ACHN (cell line): ENCODE data around the gene MED15.
"Not testable (repeated sequence)": the region's sequence is repeated elsewhere in the genome, so short reads cannot be mapped to it uniquely, and the experiment has no call there.

ENCODE experiments used
- DNase-seq: peaks from one replicate; pipeline ENCODE4 v3.0.0-alpha.2; 2015
- in situ Hi-C: cut with HindIII; loops from 2 replicates; pipeline ENCODE4 v1.10.0; 2017; ENCODE audit warnings: low sequenced_read_pairs, low pct_ligation_motif_present, low pct_unique_long_range_greater_than_20kb

The MED15 gene, protein sequence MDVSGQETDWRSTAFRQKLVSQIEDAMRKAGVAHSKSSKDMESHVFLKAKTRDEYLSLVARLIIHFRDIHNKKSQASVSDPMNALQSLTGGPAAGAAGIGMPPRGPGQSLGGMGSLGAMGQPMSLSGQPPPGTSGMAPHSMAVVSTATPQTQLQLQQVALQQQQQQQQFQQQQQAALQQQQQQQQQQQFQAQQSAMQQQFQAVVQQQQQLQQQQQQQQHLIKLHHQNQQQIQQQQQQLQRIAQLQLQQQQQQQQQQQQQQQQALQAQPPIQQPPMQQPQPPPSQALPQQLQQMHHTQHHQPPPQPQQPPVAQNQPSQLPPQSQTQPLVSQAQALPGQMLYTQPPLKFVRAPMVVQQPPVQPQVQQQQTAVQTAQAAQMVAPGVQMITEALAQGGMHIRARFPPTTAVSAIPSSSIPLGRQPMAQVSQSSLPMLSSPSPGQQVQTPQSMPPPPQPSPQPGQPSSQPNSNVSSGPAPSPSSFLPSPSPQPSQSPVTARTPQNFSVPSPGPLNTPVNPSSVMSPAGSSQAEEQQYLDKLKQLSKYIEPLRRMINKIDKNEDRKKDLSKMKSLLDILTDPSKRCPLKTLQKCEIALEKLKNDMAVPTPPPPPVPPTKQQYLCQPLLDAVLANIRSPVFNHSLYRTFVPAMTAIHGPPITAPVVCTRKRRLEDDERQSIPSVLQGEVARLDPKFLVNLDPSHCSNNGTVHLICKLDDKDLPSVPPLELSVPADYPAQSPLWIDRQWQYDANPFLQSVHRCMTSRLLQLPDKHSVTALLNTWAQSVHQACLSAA

DNA sequence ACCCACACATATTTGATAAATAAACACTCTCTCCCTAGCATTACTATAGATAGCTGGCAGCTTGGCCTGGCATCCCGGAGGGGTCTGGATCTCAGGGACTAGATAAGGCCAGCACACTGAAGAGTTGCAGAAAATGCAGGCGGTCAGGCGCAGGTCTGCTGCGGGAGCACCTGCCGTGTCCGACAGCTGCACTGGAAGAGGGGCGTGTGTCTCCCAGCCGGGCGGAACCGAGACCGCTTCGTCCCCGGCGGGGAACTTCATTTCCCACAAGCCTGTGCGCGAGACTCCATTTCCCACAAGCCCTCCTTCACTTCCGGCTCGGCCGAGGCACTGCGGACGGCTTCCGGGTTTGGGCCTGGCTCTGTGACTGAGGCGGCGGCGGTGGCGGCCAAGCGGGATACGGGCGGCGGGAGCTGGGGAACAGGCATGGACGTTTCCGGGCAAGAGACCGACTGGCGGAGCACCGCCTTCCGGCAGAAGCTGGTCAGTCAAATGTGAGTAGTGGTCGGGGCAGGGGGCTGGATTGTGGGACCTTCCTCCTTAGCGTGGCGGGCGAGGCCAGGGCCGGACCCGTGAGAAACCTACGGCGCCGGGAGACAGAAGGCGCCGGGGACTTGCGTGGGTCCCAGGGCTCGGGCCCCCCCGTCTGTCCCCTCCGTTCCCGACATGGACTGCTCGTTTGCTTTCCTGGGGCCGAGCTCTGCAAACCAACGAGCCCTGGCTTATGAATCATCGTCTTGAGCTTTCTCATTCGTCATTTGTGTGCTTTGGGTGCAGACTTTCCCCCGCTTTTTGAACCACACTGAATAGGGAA lies at the start of gene MED15:
Gene MED15, plus strand, starts transcription at position 358 of the 814 bp plus-strand sequence. Its CDS starts 69 bp downstream, at position 427.
- peak; percentile 91 for DNase-seq
- in situ Hi-C loops = no loop called here

DNA sequence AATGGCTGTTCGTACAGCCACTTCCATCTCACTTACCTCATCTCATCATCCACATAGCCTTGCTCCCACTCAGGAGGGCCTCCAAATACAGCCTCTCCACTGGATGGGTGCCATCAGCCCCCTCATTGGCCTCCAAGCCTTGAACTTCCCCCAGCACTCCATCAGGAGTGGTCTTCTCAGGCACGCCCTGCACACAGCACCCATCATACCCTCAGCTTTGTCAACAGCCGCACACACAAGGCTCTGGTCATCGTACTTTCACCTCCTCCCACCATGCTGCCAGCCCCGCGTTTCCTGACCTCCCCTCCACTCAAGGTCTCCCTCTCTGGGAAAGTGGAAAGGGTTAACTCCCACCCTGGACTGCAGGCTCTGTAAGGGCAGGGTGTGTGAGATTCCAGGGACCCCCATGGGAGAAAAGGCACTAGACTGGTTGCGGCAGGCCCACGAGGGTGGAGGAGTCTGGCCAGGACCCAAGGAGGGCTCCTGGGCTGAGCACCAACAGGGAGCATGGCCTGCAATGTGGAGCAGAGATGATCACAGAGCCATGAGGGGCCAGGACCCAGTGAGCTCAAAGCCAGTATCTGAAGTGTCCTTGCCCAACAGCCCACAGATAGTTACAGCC lies 48.8 kb upstream of the MED15 start:
- in situ Hi-C loops = no loop called here
- DNase-seq = no peak

DNA sequence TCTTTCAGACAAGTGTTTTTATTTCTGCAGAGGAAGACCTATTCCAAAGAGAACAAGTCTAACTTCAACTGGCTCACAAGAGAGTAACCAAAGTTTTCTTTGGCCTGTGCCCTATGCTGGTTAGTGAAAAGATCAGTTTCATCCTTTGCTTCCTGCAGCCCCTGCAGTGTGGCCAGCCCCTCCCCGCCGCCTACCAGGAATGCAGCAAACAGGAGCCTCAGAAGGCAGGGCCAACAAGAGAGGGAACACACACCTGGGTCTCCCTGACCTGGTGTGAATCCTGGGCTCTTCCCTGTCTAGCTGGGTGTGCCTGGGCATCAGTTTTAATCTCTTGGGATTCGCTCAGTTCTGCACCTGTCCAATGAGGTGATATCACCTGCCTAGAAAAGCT lies 48.3 kb upstream of the MED15 start:
- in situ Hi-C loops = no loop called here

DNA sequence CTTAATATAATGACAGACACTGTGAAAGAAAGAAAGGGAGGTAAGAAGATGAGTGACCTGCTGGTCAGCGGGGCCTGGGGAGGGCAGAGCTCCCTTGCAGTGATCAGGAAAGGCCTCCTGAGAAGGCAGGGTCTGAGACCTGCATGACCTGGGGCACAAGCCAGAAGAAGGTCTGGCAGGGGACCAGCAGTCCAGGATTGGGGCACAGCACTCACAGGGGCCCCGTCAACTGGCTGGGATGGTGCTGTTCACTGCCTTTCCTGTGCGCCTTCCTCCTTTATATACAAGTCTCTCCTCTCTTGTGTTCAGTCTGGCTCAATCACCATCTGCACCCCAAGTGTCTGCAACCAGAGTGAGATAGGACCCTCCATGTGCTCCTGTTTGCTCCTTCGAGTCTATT lies 47.5 kb upstream of the MED15 start:
- in situ Hi-C loops = no loop called here
- no peak for DNase-seq

More for the DNA sequence above, 48.3 kb upstream of the MED15 start:
- no peak for DNase-seq

DNA sequence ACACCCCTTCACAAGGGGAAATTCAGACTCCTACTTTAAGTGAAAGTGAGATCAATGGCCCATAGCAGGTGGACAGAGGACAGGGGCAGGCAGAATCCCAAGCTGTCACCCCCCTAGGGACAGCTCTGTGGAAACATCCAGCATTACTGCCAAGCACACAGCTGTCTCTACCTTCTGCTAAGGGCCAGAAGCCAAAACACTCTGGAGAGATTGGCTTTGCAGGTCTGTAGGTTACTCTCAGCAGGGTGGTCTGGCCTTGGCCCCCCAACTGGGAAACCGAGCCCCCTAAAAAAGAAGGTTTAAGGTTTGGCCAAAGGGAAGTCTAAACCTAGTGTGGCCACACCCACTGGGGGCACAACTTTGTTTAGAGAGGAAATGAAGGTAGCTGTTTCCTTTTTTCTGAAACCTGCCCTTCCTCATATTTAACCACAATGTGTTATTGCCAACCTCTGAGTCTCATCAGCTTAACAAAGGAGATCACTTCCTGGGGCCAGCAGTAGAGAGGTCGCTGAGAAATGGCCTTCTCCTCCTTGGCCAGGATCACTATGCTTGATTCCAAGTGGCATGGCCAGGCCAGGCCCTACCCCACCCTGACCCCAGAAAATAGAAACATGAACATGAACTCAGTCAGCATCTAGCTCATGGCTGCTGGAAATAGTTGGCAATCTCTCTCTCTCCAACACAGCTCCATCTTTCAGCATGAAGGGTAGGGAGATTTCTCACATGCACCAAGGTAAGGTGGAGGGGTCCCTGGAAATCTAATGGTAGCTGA lies 43.9 kb upstream of the MED15 start:
- in situ Hi-C loops = no loop called here
- no peak for DNase-seq

DNA sequence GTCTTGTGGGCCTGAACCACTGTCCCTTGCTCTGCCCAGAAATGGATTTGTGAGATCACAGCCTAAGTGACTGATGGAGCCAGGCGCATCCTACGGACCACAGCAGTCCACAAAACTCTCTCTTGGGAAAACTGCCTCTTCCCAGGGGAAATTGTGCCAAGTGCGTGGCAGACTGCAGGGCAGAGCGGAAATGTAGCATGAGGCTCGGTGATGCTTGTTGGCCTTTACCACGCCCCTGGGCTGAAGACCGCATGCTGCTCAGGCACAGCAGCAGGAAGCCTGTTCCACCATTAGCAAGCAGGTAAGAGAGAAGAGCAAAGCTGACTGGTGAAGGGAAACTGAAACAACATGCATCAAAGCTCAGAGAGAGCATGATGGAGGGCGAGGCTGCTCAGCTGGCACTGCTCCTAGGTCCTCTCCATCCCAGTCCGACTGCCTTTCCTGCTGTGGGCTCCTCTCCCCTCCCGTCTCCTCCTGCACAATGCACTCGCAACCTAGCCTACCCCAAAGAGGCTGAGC lies 43.3 kb upstream of the MED15 start:
- no peak for DNase-seq
- in situ Hi-C loops = no loop called here

DNA sequence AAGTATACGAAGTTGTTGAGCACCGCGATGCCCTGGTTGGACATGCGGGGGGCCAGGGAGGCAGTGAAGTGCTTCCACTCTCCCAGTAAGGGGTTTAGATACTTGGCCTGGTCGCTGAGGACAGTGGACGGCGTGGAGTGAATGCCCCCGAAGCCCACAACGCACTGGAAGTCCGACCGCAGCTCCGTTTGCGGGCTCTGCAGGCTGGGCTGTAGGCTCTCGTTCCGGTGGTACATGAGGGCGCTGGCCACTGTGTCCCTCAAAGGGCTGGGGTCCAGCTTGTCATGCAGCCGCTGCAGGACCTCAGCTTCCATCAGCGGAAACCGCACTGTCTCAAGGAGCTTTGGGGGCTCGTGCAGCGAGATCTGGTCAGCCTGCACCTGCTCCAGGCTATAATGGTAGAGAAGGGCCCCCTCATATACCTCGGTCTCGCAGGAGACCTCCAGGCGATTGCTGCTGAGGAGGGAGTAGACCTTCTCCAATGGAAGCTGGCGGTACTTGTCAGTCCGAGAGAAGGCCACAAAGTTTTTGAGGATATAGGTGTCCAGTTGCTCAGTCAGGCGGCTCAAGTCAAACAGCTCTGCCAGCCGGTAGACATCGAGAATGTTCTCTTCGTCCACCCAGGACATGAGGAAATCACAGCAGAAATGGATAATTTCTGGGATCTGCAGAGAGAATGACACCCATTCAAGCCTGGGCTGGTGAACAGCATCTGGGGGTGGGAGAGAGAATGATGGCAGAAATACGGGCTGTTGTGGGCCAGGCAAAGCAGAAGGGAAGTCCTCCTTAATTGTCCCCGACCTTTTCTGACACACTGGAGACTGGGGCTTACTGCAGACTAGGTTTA lies 42.3 kb upstream of the MED15 start:
- in situ Hi-C loops = no loop called here
- DNase-seq = no peak

DNA sequence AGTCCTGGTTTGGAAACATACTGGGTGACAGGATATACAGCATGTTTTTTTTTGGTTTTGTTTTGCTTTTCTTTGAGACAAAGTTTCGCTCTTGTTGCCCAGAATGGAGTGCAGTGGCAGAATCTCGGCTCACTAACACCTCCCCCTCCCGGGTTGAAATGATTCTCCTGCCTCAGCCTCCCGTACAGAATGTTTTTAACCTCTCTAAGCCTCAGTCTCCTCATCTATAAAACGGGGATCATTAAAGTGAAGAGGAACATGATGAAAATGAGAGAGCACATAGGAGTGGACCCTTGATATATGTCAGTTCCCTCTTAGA lies 41.7 kb upstream of the MED15 start:
- in situ Hi-C loops = no loop called here
- no peak for DNase-seq

DNA sequence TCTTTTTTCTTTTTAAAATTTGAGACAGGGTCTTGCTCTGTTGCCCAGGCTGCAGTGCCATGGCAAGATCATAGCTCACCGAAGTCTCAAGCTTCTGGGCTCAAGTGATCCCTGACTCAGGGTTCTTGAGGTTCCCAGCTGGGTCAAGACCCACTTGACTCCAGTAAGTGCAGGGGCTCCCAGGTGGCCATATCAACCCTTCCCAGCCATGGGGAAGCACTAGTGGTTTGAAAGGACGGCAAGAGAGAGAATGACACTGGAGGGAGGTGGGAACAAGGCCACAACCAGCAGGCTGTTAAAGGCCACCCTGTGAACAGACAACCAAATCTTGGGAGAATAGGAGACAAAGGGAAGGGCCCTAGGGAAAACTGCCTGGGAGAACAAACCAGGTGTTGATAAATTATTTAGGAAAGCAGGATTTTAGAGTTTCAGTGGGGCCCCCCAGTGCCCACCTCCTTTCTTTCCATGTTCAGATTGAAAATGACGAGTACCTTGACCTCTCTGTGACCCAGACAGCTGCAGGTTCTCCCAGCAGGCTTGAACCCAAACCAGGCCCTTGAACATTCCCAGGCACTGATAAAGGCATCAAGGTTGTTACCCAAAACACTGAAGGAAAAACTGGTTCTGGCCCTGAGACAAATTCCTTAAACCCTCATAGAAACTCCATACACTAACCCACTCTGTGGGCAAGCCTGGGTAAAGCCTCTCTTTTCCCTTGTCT lies 40.6 kb upstream of the MED15 start:
- DNase-seq = no peak
- in situ Hi-C loops = no loop called here

DNA sequence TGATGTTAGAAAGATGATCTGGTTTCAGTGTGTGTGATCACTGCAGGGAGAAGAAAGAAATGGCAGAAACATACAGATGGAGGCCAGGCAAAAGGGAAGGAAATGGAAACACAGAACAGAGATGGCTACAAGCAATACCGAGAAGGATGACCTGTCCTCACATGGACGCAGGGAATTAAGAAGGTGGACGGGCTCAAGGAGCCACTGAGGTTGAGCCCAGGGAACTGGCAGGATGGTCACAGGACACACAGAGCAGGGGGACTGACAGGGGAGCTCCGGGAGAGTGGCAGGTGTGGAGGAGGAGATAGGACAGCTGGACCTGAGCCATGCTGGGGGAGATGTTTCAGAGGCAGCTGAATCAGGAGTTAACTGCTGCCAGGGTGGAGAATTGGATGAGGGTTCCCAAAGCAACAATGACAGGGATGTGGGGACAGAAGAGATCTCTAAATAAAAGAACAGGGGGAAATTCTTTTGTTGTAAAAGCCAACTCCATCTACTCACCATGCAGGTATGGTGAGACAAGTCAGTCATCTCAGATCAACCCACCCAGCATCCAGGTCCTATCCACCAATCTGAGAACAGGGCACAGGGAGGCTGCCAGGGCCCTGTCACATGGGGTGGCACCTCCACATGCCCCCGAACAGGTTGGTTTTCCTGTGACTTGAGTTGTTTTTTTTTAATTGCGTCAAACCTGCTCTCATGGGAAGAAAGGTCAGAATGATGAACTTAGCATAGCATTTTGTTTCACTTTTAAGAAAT lies 38.1 kb upstream of the MED15 start:
- no peak for DNase-seq
- in situ Hi-C loops = no loop called here

DNA sequence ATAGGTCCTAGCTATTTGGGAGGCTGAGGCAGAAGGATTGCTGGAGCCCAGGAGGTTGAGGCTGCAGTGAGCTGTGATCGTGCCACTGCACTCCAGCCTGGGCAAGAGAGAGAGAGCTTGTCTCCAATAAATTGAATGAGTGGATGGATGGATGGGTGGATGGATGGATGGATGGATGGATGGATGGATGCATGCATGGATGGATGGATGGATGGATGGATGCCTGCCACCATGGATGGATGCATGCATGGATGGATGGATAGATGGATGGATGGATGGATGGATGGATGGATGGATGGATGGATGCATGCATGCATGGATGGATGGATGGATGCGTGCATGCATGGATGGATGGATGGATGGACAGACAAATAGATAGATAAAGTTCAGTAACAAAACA lies 36.9 kb upstream of the MED15 start:
- DNase-seq, in situ Hi-C loops: not testable (repeated sequence)

DNA sequence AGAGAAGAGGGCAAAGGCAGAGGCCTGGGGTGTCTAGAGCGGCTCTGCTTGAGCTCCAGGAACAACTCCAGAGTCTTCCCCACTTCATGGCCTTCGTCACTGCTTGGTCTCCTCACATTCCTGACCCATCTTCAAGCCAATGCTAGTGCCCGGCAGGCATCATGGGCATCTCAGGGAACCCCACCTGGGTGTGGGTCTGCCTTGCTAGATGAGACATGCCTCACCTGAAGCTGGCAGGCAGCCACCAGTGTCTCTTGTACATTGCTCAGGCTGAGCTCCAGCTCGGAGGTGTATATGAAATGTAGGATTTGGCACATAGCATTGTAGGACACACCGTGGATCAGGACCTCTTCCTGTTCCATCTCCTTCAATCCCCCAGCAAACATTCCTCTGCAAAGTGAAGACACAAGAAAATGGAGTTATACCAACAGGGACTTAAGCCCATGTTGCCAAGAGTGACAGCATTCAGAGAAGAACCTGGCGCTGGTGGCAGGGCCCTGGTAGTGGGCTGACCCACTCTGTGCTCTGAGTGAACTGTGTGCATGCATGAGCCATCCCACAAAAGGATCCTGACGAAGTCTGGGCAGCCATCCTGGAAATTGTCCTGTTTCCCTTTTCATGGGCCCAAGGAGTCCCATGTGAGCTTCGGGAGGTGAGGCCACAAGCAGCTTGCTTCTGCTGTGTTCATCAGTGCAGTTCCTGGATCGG lies 36.1 kb upstream of the MED15 start:
- in situ Hi-C loops = no loop called here
- DNase-seq = no peak

DNA sequence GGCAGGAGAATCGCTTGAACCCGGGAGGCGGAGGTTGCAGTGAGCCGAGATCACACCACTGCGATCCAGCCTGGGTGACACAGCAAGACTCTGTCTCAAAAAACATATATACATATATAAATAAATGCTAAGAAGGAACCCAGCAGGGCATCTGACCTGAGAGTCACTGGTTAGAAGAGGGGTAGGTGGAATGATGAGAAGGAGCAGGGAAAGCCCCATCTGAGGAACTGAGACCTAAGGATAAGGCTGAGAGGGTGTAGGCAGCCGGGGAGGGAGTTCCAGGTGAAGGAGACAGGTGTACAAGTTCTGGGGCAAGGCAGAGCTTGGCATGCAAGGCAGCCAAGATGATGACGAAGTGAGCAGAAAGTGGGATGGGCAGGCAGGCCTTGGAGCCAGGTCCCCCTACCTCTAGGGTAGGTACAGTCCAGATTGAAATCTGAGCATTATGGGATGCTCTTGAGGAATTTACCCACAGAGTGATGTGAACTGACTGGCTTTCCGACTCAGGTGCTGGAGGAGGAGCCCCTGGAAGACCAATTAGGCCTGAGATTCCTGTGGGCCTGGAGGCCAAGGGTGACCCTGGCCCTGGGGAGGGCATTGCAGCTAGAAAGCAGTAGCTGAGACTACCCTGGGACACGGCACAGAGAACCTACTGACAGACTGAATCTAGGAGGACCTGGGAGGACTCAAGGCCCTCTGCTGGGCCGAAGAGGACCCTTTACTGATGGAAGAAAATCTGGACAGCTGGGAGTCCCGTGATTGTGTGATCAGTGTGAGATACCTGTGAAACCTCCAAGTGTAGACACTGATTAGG lies 34.6 kb upstream of the MED15 start:
- in situ Hi-C loops = no loop called here
- DNase-seq = no peak

DNA sequence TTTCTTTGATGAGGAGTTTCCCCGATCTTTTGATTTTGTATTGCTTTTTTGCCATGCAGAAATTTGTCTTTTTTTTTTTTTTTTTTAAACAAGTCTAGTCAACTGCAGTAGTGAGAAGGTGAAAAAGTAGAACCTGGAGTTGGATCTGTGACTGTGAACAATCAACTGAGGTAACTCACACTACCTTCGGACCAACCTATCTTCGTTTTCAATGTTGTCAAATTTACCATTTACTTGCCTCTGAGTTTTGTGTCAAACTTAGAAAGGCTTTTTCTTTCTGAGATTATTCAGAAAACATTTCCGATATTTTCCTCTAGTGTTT lies 32.3 kb upstream of the MED15 start:
- DNase-seq = no peak
- in situ Hi-C loops = no loop called here

DNA sequence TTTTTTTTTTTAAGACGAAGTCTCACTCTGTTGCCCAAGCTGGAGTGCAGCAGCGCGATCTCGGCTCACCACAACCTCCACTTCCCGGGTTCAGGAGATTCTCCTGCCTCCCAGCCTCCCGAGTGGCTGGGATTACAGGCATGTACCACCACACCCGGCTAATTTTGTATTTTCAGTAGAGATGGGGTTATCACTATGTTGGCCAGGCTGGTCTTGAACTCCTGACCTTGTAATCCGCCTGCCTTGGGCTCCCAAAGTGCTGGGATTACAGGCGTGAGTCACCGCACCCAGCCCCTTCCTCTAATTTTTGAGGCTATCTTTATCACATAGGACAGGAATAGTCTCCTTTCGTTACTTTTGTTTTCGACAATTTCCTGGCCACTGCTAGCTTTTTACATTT lies 31.8 kb upstream of the MED15 start:
- DNase-seq, in situ Hi-C loops: not testable (repeated sequence)
